Measurements from ENCODE around the gene BAZ1B. TPM values are rescaled to one million over a fixed set of nuclear protein-coding genes. Genes with fewer than 3 reads are reported as not detected.

Gene BAZ1B
- total RNA-seq, 4 donors from 2014 or later, result 56.0 to 77.8 (median 69.6) TPM

DNA sequence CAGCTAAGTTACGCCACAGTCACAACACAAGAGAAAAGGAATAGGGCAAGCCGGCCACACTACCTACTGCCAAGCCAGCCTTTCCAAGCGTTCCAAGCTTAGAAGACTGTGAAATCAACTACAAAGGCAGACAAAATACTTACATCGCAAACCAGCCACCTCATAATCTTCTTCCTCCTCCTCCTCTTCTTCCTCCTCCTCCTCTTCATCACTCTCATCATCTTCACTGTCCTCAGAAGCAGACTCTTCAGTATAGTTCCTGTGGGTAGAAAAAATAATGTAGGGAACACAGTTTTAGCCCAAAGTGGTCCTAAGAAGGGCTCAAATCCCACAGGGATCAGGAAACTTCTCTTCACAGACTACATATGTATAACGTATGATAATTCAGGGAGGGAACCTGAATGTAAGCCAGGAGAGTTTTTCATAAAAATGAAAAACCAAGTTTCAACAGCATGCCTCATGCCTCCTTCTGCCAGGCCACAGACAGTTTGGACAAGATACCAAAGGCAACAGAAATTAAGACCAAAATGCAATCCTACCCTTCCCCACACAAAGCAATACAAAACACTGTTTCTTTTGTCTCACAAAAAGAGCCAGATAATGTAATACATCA, 74.9 kb downstream of the BAZ1B start:
- H3K36me3 ChIP-seq, result peaks cover 0 to 93% of the 10 kb centered on the region in 2 donors
- no peak overlapping the region for H3K27ac ChIP-seq
- H3K4me1 ChIP-seq, result peaks cover 0 to 18% (median 0%) of the 10 kb centered on the region in 3 donors
- TF ChIP-seq, protein P1, sequence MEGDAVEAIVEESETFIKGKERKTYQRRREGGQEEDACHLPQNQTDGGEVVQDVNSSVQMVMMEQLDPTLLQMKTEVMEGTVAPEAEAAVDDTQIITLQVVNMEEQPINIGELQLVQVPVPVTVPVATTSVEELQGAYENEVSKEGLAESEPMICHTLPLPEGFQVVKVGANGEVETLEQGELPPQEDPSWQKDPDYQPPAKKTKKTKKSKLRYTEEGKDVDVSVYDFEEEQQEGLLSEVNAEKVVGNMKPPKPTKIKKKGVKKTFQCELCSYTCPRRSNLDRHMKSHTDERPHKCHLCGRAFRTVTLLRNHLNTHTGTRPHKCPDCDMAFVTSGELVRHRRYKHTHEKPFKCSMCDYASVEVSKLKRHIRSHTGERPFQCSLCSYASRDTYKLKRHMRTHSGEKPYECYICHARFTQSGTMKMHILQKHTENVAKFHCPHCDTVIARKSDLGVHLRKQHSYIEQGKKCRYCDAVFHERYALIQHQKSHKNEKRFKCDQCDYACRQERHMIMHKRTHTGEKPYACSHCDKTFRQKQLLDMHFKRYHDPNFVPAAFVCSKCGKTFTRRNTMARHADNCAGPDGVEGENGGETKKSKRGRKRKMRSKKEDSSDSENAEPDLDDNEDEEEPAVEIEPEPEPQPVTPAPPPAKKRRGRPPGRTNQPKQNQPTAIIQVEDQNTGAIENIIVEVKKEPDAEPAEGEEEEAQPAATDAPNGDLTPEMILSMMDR (IDR thresholded peaks at IDR 0.05), result no peak
- H3K27me3 ChIP-seq, result no peaks in the 10 kb centered on the region
- ATAC-seq, result no peak
- 73 to 83% methylated on average over 5 of the region's 5 CpGs for WGBS, 2 donors (ENCODE audit: low coverage in 1 of 2)
- H3K4me3 ChIP-seq, result no peak overlapping the region
- H3K9me3 ChIP-seq, result no peaks in the 10 kb centered on the region

DNA sequence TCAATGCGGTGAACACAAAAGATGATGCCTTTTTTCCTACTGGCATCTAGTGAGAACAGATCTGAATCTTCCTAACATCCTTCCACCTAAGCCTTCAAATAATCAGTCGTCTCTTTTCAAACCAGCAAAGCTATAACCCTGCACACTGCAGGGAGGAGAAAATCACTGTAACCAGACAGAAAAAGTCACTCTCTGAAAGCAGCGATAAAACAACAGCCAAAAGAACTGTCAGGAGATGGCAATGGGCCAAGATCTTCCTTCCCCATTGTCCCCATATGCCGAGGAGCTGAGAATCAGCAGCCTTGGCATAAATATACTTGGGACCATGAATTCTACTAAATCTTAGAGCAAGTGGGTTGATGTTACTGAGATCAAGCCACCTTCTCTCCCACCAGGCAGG, 75.4 kb downstream of the BAZ1B start:
- H3K4me3 ChIP-seq, result no peak overlapping the region
- H3K36me3 ChIP-seq, result peaks cover 0 to 97% of the 10 kb centered on the region in 2 donors
- 44 to 63% methylated on average over 2 to 4 of the region's 4 CpGs for WGBS, 2 donors (ENCODE audit: low coverage in 1 of 2)
- H3K9me3 ChIP-seq, result no peaks in the 10 kb centered on the region
- TF ChIP-seq POLR2AphosphoS5 (IDR thresholded peaks at IDR 0.05), result no peak
- TF ChIP-seq POLR2A (IDR thresholded peaks at IDR 0.05), result no peak
- TF ChIP-seq, protein P1 (IDR thresholded peaks at IDR 0.05), result no peak
- H3K4me1 ChIP-seq, result peaks cover 0 to 13% (median 0%) of the 10 kb centered on the region in 3 donors
- no peaks in the 10 kb centered on the region for H3K27me3 ChIP-seq
- H3K27ac ChIP-seq, result no peak overlapping the region
- no peak for ATAC-seq

DNA sequence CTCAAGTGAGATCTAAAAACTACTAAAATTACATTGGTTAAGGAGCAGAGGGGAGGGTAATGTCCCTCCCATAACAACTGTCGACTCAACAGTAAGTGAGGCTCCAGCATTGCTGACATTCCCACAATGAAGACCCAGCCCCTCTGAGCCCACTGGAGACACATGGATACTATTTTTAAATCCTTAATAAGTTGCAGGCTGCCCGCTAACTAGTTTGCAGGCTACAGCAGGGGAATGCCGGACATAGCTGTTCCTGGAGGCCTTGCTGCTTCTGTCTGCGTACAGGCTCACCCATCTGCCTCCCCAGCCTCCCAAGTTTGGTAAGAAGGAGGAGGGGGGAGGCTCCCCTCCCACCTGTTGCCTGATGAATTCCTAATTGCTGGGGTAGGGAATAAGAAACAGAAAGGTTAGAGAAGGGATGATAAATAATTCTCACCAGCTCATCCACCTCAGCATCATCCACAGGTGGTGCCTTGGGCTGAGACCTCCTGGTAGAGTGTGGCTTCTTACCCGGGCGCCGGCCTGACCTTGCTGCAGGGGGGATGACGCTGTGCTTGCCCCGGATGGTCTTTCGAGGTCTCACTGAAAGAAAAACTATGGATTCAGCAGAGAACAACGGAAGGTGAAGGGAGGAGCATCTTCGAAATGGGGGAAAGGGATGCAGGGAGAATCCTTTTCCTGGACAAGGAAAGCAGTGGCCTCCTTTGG, 78.4 kb downstream of the BAZ1B start:
- peaks cover 0 to 1% (median 0%) of the 10 kb centered on the region in 3 donors for H3K4me1 ChIP-seq
- TF ChIP-seq, protein P1 (IDR thresholded peaks at IDR 0.05), result no peak
- TF ChIP-seq POLR2AphosphoS5 (IDR thresholded peaks at IDR 0.05), result no peak
- TF ChIP-seq EP300 (IDR thresholded peaks at IDR 0.05), result no peak
- TF ChIP-seq POLR2A (IDR thresholded peaks at IDR 0.05), result no peak
- no peaks in the 10 kb centered on the region for H3K9me3 ChIP-seq
- 49 to 67% methylated on average over 1 to 2 of the region's 12 CpGs for WGBS, 2 donors (ENCODE audit: low coverage in 1 of 2)
- no peaks in the 10 kb centered on the region for H3K27me3 ChIP-seq
- H3K4me3 ChIP-seq, result no peak overlapping the region
- no peak for ATAC-seq
- peaks cover 0 to 100% of the 10 kb centered on the region in 2 donors for H3K36me3 ChIP-seq
- no peak overlapping the region for H3K27ac ChIP-seq

- H3K9me3 ChIP-seq, result no peaks in the 10 kb centered on the region
- no peak overlapping the region for H3K27ac ChIP-seq
- WGBS, 2 donors (ENCODE audit: low coverage in 1 of 2), result 79 to 100% methylated on average over 1 to 7 of the region's 11 CpGs
- H3K27me3 ChIP-seq, result no peaks in the 10 kb centered on the region
- H3K4me1 ChIP-seq, result no peaks in the 10 kb centered on the region
- TF ChIP-seq POLR2AphosphoS5 (IDR thresholded peaks at IDR 0.05), result no peak
- TF ChIP-seq, protein P1 (IDR thresholded peaks at IDR 0.05), result no peak
- no peak for ATAC-seq
- H3K4me3 ChIP-seq, result no peak overlapping the region
- peaks cover 0 to 97% of the 10 kb centered on the region in 2 donors for H3K36me3 ChIP-seq
Observed at GRCh38 chr7:73442903-73443500, 79.1 kb downstream of the BAZ1B start.
